H1 (cell line): ENCODE results near the gene USP3. TPM values are rescaled to one million over a fixed set of nuclear protein-coding genes. Genes with fewer than 3 reads are reported as not detected.

Source experiments
- ASH2L ChIP-seq: fragments of 200-600, 300-600 bp; sonication (generic); IDR thresholded peaks from one replicate; pipeline ENCODE4 v1.7.1; 2017; ENCODE audit warnings: low read length
- CEBPB ChIP-seq: IDR thresholded peaks from 2 replicates; pipeline ENCODE4 v1.6.1; 2012; ENCODE audit warnings: low read depth, low read length
- CTCF ChIP-seq, 3 experiments: IDR thresholded peaks; 1 replicate in 2 of 3; 2 replicates in 1 of 3; pipeline versions ENCODE4 v1.5.1 to v1.6.1; 2011; ENCODE audit warnings: low read length in 3 of 3, mild to moderate bottlenecking in 3 of 3, inconsistent platforms in 2 of 3, low read depth in 1 of 3, moderate library complexity in 1 of 3; ENCODE audit not compliant: insufficient read depth in 1 of 3; ENCODE audit errors: control extremely low read depth in 1 of 3
- POLR2AphosphoS5 ChIP-seq: IDR thresholded peaks from 2 replicates; pipeline ENCODE4 v1.6.1; 2011; ENCODE audit warnings: low read depth, low read length
- POU5F1 ChIP-seq: IDR thresholded peaks from 2 replicates; pipeline ENCODE4 v1.6.1; 2011; ENCODE audit warnings: low read depth, mild to moderate bottlenecking, low read length, moderate library complexity
- RAD21 ChIP-seq, 2 experiments: IDR thresholded peaks in 1 of 2; conservative IDR thresholded peaks in 1 of 2; 2 replicates each; pipeline ENCODE4 v1.6.1; 2011; ENCODE audit warnings: low read depth in 2 of 2, low read length in 2 of 2, improper control_type of control experiment in 1 of 2, inconsistent platforms in 1 of 2, mild to moderate bottlenecking in 1 of 2, moderate library complexity in 1 of 2
- polyA plus RNA-seq, 7 experiments: library from polyadenylated mRNA; depleted of rRNA in 3 of 7; stranded (reverse) in 5 of 7; unstranded in 2 of 7; fragments of >200 nt in 5 of 7; fragments of 200-250 nt in 2 of 7; gene quantifications; 1 replicate in 5 of 7; 2 replicates in 1 of 7; 4 replicates in 1 of 7; pipeline versions ENCODE4 v1.2.1 to v1.2.3, GENCODE V29; 2011 to 2013; ENCODE audit warnings: missing spikeins in 2 of 7, mixed read lengths in 2 of 7
- total RNA-seq: library from RNA; stranded (reverse); fragmentation: NEBNext Ultra II Directional; extraction: Animal tissue kit (Norgen Biotek cat#: 25700); gene quantifications from 2 replicates; pipeline ENCODE4 v1.2.1, GENCODE V29; 2021
- TF ChIP-seq, protein P1 (sequence below): IDR thresholded peaks from 2 replicates; pipeline ENCODE4 v1.6.1; 2012; ENCODE audit warnings: inconsistent platforms

USP3 gene
- total and polyA plus RNA-seq, 2 of the 8 experiments (the other 6 are each of a cell fraction or from before 2014, with no cell fraction given) = 15.5 to 16.2 TPM

- TF ChIP-seq CEBPB = no peak
- 0 out of 2 replicates have a peak, but pooled peaks have one; percentile 18 for TF ChIP-seq POLR2AphosphoS5
- no peak for TF ChIP-seq POU5F1
- peak in 1 of 2 experiments; percentile 14; a peak in 1 of 4 replicates for TF ChIP-seq RAD21 (IDR thresholded peaks at IDR 0.05 in 1 of 2, conservative IDR thresholded peaks at IDR 0.05 in 1 of 2; ENCODE audit: low read depth in 2 of 2, low read length in 2 of 2)
- peak in 2 of 3 experiments; percentile 2 to 28; a peak in 2 of 4 replicates for TF ChIP-seq CTCF (IDR thresholded peaks at IDR 0.05; ENCODE audit: control extremely low read depth in 1 of 3, insufficient read depth in 1 of 3, low read depth in 1 of 3, low read length in 3 of 3)
- peak; percentile 40 for TF ChIP-seq ASH2L
- TF ChIP-seq, protein P1, sequence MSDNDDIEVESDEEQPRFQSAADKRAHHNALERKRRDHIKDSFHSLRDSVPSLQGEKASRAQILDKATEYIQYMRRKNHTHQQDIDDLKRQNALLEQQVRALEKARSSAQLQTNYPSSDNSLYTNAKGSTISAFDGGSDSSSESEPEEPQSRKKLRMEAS = peak; percentile 94
Measured at GRCh38 chr15:63600616-63601025, 96.2 kb downstream of the USP3 start (continued).
